SKM-1 (cell line): ENCODE results near the gene FANCD2OS.
A peak's percentile ranks its signal among the peaks of the same experiment; 100 is the strongest.
"Not testable (repeated sequence)": the region's sequence is repeated elsewhere in the genome, so short reads cannot be mapped to it uniquely, and the experiment has no call there.

Experiments used
- DNase-seq: peaks from one replicate; lab custom pipeline; 2025; ENCODE audit not compliant: unreplicated experiment; lab: John Stamatoyannopoulos, UW

Gene FANCD2OS

GRCh38 chr3:10108091-10108490 lies at the start of gene FANCD2OS:
Gene FANCD2OS (minus strand): TSS chr3:10108255. CDS start chr3:10104774, 3,481 bp downstream.
- DNase-seq: no peak

GRCh38 chr3:10157031-10157430 lies 49.0 kb upstream of the FANCD2OS start:
- no peak for DNase-seq

GRCh38 chr3:10155658-10156057 lies 47.6 kb upstream of the FANCD2OS start:
- DNase-seq: no peak

- DNase-seq: no peak
Observed at GRCh38 chr3:10155123-10155472, 47.0 kb upstream of the FANCD2OS start.

GRCh38 chr3:10154335-10155122 lies 46.5 kb upstream of the FANCD2OS start:
- no peak for DNase-seq

- DNase-seq: no peak
Observed at GRCh38 chr3:10150987-10151386, 42.9 kb upstream of the FANCD2OS start.

GRCh38 chr3:10149226-10149625 lies 41.2 kb upstream of the FANCD2OS start:
- DNase-seq: peak; percentile 73

GRCh38 chr3:10145685-10146084 lies 37.6 kb upstream of the FANCD2OS start:
- no peak for DNase-seq

GRCh38 chr3:10142707-10143560 lies 34.9 kb upstream of the FANCD2OS start:
- DNase-seq: no peak

- no peak for DNase-seq
Observed at GRCh38 chr3:10140996-10141546, 33.0 kb upstream of the FANCD2OS start.

- no peak for DNase-seq
Observed at GRCh38 chr3:10137178-10137577, 29.1 kb upstream of the FANCD2OS start.

- no peak for DNase-seq
Observed at GRCh38 chr3:10136426-10137005, 28.5 kb upstream of the FANCD2OS start.

GRCh38 chr3:10135872-10136271 lies 27.8 kb upstream of the FANCD2OS start:
- not testable (repeated sequence) for DNase-seq

GRCh38 chr3:10122724-10123123 lies 14.7 kb upstream of the FANCD2OS start:
- DNase-seq: no peak

- no peak for DNase-seq
Observed at GRCh38 chr3:10121064-10121463, 13.0 kb upstream of the FANCD2OS start.

GRCh38 chr3:10119376-10119775 lies 11.3 kb upstream of the FANCD2OS start:
- no peak for DNase-seq

GRCh38 chr3:10116928-10117327 lies 8.9 kb upstream of the FANCD2OS start:
- no peak for DNase-seq

GRCh38 chr3:10116138-10116460 lies 8.0 kb upstream of the FANCD2OS start:
- no peak for DNase-seq

GRCh38 chr3:10115326-10116137 lies 7.5 kb upstream of the FANCD2OS start, which contains the start of gene BRK1:
Gene BRK1 (plus strand): TSS chr3:10115675. CDS start chr3:10115702, 27 bp downstream.
- DNase-seq: peak; percentile 97

GRCh38 chr3:10106919-10107318 lies 1.1 kb downstream of the FANCD2OS start:
- DNase-seq: no peak

- DNase-seq: no peak
Observed at GRCh38 chr3:10099041-10099440, 9.0 kb downstream of the FANCD2OS start.
